IMR-90 (cell line): Measurements from ENCODE around the gene CCPG1. TPM values are rescaled to one million over a fixed set of nuclear protein-coding genes. Genes with fewer than 3 reads are reported as not detected.
A peak's percentile ranks its signal among the peaks of the same experiment; 100 is the strongest.

ENCODE experiments used
- ATAC-seq: fragments of 200-7000 bp; cut with Tn5 transposase; 2 replicates; pipeline ENCODE4 v1.9.1; 2020; ENCODE audit warnings: low read depth, mild to moderate bottlenecking, moderate library complexity
- BruUV-seq: library from RNA; stranded (reverse); fragments of 400-500 nt; replicated peaks from 2 replicates; lab custom pipeline; 2021; lab: Mats Ljungman, UMichigan
- CTCF ChIA-PET: fragments of 300-600 bp; formaldehyde crosslinking; extraction: SDS; loops from one replicate; lab custom pipeline; 2021; ENCODE audit warnings: antibody characterized with exemption; lab: Yijun Ruan, JAX
- POLR2A ChIA-PET: fragments of 300-600 bp; sonication (Branson Sonifier 250); formaldehyde crosslinking; loops from one replicate; lab custom pipeline; 2022; ENCODE audit warnings: antibody characterized with exemption; ENCODE audit not compliant: unreplicated experiment; lab: Charles Lee
- DNase-seq: peaks from one replicate; pipeline ENCODE4 v3.0.0; 2013
- H2AFZ ChIP-seq: replicated peaks from 2 replicates; pipeline ENCODE3; 2013; ENCODE audit warnings: low read length, mild to moderate bottlenecking; ENCODE audit not compliant: poor library complexity
- H2AK5ac ChIP-seq: 2 replicates; pipeline ENCODE4 v1.6.1; 2013; ENCODE audit warnings: low read depth, low read length, inconsistent platforms
- H2AK9ac ChIP-seq: replicated peaks from 2 replicates; pipeline ENCODE3; 2013; ENCODE audit warnings: mild to moderate bottlenecking, low read depth, low read length, moderate library complexity; ENCODE audit not compliant: poor library complexity
- H2BK120ac ChIP-seq: 2 replicates; pipeline ENCODE4 v1.6.1; 2013; ENCODE audit warnings: low read depth, low read length, inconsistent platforms
- H2BK15ac ChIP-seq: 3 replicates; pipeline ENCODE4 v1.6.1; 2013; ENCODE audit warnings: low read depth, low read length, inconsistent platforms
- H2BK20ac ChIP-seq: 2 replicates; pipeline ENCODE4 v1.6.1; 2013; ENCODE audit warnings: low read depth, mild to moderate bottlenecking, inconsistent platforms, low read length, moderate library complexity
- H2BK5ac ChIP-seq: 2 replicates; pipeline ENCODE4 v1.6.1; 2013; ENCODE audit warnings: mild to moderate bottlenecking, low read depth, low read length, inconsistent platforms; ENCODE audit not compliant: poor library complexity, severe bottlenecking
- H3K14ac ChIP-seq: replicated peaks from 2 replicates; pipeline ENCODE4 v1.6.1; 2013; ENCODE audit warnings: low read depth, low read length, inconsistent platforms
- H3K18ac ChIP-seq: 2 replicates; pipeline ENCODE4 v1.6.1; 2013; ENCODE audit warnings: low read depth, low read length, control low read depth
- H3K23ac ChIP-seq: 2 replicates; pipeline ENCODE4 v1.6.1; 2013; ENCODE audit warnings: low read depth, low read length, inconsistent platforms
- H3K27ac ChIP-seq: 2 replicates; pipeline ENCODE4 v1.5.1; 2013; ENCODE audit warnings: mild to moderate bottlenecking, control low read depth, low read length; ENCODE audit not compliant: insufficient read depth
- H3K27me3 ChIP-seq: 2 replicates; pipeline ENCODE4 v1.6.1; 2013; ENCODE audit warnings: low read length; ENCODE audit not compliant: control insufficient read depth, insufficient read depth
- H3K36me3 ChIP-seq: 2 replicates; pipeline ENCODE4 v1.6.1; 2013; ENCODE audit warnings: low read length, mixed read lengths; ENCODE audit not compliant: control insufficient read depth, insufficient read depth
- H3K4ac ChIP-seq: 2 replicates; pipeline ENCODE4 v1.6.1; 2013; ENCODE audit warnings: low read depth, low read length, inconsistent platforms
- H3K4me1 ChIP-seq: 2 replicates; pipeline ENCODE4 v1.6.1; 2013; ENCODE audit warnings: low read length, mixed read lengths; ENCODE audit not compliant: control insufficient read depth, insufficient read depth
- H3K4me2 ChIP-seq: 2 replicates; pipeline ENCODE4 v1.6.1; 2013; ENCODE audit warnings: low read depth, mild to moderate bottlenecking, control low read depth, low read length, moderate library complexity
- H3K4me3 ChIP-seq: 2 replicates; pipeline ENCODE4 v1.5.1; 2013; ENCODE audit warnings: low read depth, mild to moderate bottlenecking, control low read depth, low read length, moderate library complexity; ENCODE audit not compliant: insufficient read depth
- H3K56ac ChIP-seq: 2 replicates; pipeline ENCODE4 v1.6.1; 2013; ENCODE audit warnings: low read length, inconsistent platforms; ENCODE audit not compliant: insufficient read depth; ENCODE audit errors: extremely low read depth
- H3K79me1 ChIP-seq, 2 experiments: 2 replicates each; pipeline ENCODE4 v1.6.1; 2013; ENCODE audit warnings: low read length in 2 of 2, inconsistent platforms in 1 of 2, low read depth in 1 of 2
- H3K9ac ChIP-seq: 2 replicates; pipeline ENCODE4 v1.6.1; 2013; ENCODE audit warnings: low read depth, low read length, control low read depth
- H3K9me1 ChIP-seq: 2 replicates; pipeline ENCODE4 v1.6.1; 2013; ENCODE audit warnings: low read length, inconsistent platforms; ENCODE audit not compliant: insufficient read depth
- H3K9me3 ChIP-seq: 2 replicates; pipeline ENCODE4 v1.6.1; 2013; ENCODE audit warnings: low read length; ENCODE audit not compliant: control insufficient read depth, insufficient read depth
- H4K20me1 ChIP-seq: 2 replicates; pipeline ENCODE4 v1.6.1; 2013; ENCODE audit warnings: low read length, inconsistent platforms; ENCODE audit not compliant: insufficient read depth
- H4K5ac ChIP-seq: 2 replicates; pipeline ENCODE4 v1.6.1; 2013; ENCODE audit warnings: mild to moderate bottlenecking, low read depth, low read length, control low read depth
- H4K8ac ChIP-seq, 2 experiments: 2 replicates each; pipeline ENCODE4 v1.6.1; 2013; ENCODE audit warnings: low read depth in 2 of 2, low read length in 2 of 2, control low read depth in 1 of 2, inconsistent platforms in 1 of 2
- H4K91ac ChIP-seq: 2 replicates; pipeline ENCODE4 v1.6.1; 2013; ENCODE audit warnings: low read depth, low read length, inconsistent platforms; ENCODE audit not compliant: insufficient read depth
- BHLHE40 ChIP-seq: fragments of 150-350 bp; IDR thresholded peaks from 2 replicates; pipeline ENCODE4 v1.6.1; 2016; ENCODE audit warnings: mild to moderate bottlenecking, low read depth, low read length
- CEBPB ChIP-seq: IDR thresholded peaks from 2 replicates; pipeline ENCODE4 v1.6.1; 2012; ENCODE audit warnings: low read depth, low read length, improper control_type of control experiment
- CHD1 ChIP-seq: IDR thresholded peaks from 2 replicates; pipeline ENCODE4 v1.6.1; 2012; ENCODE audit warnings: low read depth, low read length, improper control_type of control experiment
- CTCF ChIP-seq: conservative IDR thresholded peaks from 2 replicates; pipeline ENCODE4 v1.5.1; 2012; ENCODE audit warnings: mild to moderate bottlenecking, low read depth, low read length, improper control_type of control experiment
- ELK1 ChIP-seq: fragments of 150-350 bp; IDR thresholded peaks from 2 replicates; pipeline ENCODE4 v1.6.1; 2016; ENCODE audit warnings: low read depth, mild to moderate bottlenecking, low read length, moderate library complexity, borderline replicate concordance
- MAFK ChIP-seq: IDR thresholded peaks from 2 replicates; pipeline ENCODE4 v1.6.1; 2012; ENCODE audit warnings: low read depth, low read length, improper control_type of control experiment
- NFE2L2 ChIP-seq: fragments of 150-350 bp; IDR thresholded peaks from 2 replicates; pipeline ENCODE4 v1.6.1; 2016; ENCODE audit warnings: low read depth, mild to moderate bottlenecking, low read length
- POLR2A ChIP-seq: IDR thresholded peaks from 2 replicates; pipeline ENCODE4 v1.6.1; 2012; ENCODE audit warnings: mild to moderate bottlenecking, low read depth, low read length
- RCOR1 ChIP-seq: IDR thresholded peaks from 2 replicates; pipeline ENCODE4 v1.6.1; 2012; ENCODE audit warnings: mild to moderate bottlenecking, low read length, improper control_type of control experiment; ENCODE audit not compliant: insufficient replicate concordance
- RFX5 ChIP-seq: IDR thresholded peaks from 2 replicates; pipeline ENCODE4 v1.8.0; 2012; ENCODE audit warnings: low read depth, mild to moderate bottlenecking, low read length, moderate library complexity
- SMC3 ChIP-seq: fragments of 150-350 bp; IDR thresholded peaks from 2 replicates; pipeline ENCODE4 v1.6.1; 2016; ENCODE audit warnings: low read depth, mild to moderate bottlenecking, antibody characterized with exemption, low read length, moderate library complexity
- USF2 ChIP-seq: fragments of 150-350 bp; IDR thresholded peaks from 2 replicates; pipeline ENCODE4 v1.6.1; 2017; ENCODE audit warnings: mild to moderate bottlenecking, antibody characterized with exemption, low read length, low read depth
- WGBS, 2 experiments: methylation state at CpG; one replicate each; pipeline versions ENCODE4 v1.1.5 to v1.1.7; 2013; ENCODE audit warnings: missing lambda C conversion rate in 2 of 2; ENCODE audit not compliant: insufficient read length in 1 of 2; ENCODE audit errors: extremely low coverage in 2 of 2; 5-methylcytosine and 5-hydroxymethylcytosine counted together
- dilution Hi-C: fragments of 300-500 bp; cut with HindIII; formaldehyde crosslinking; loops from one replicate; pipeline ENCODE4 v1.14.3; 2018; ENCODE audit warnings: low sequenced_read_pairs; ENCODE audit not compliant: unreplicated experiment
- in situ Hi-C: fragments of 300-500 bp; cut with MboI; formaldehyde crosslinking; loops from 3 replicates; pipeline ENCODE4 v1.14.3; 2019; ENCODE audit warnings: low sequenced_read_pairs, inconsistent platforms, mixed read lengths
- intact Hi-C: fragments of 100-400 bp; cut with micrococcal nuclease; formaldehyde crosslinking; loops from 2 replicates; pipeline ENCODE4 v1.10.0; 2022
- polyA plus RNA-seq, 3 experiments: library from polyadenylated mRNA; depleted of rRNA; stranded (reverse); fragments of >200 nt; gene quantifications; 2 replicates each; pipeline ENCODE4 v1.2.3, GENCODE V29; 2012; ENCODE audit warnings: low replicate concordance in 1 of 3
- total RNA-seq: library from RNA; depleted of rRNA; stranded (reverse); fragments of >200 nt; gene quantifications from 2 replicates; pipeline ENCODE4 v1.2.3, GENCODE V29; 2012

Gene CCPG1
- total and polyA plus RNA-seq, 2 of the 4 experiments (the other 2 are of a cell fraction): 11.4 to 14.3 TPM

GRCh38 chr15:55337160-55337559, 71.0 kb downstream of the CCPG1 start:
- H2AK9ac ChIP-seq: no peak overlapping the region
- H3K27me3 ChIP-seq: no peaks in the 10 kb centered on the region
- no peak overlapping the region; the same call in 1 of the 2 replicates for H2AK5ac ChIP-seq
- no peak overlapping the region for H3K23ac ChIP-seq
- no peak overlapping the region for H3K4me3 ChIP-seq
- no peaks in the 10 kb centered on the region for H4K20me1 ChIP-seq
- H4K91ac ChIP-seq: no peak overlapping the region
- H3K9ac ChIP-seq: no peak overlapping the region
- TF ChIP-seq CHD1 (no peak), SMC3 (no peak), ELK1 (no peak), POLR2A (no peak), RFX5 (no peak), CEBPB (no peak), MAFK (no peak), BHLHE40 (no peak), NFE2L2 (no peak), USF2 (no peak), RCOR1 (no peak), CTCF (no peak)
- H2AFZ ChIP-seq: no peak overlapping the region
- no peak overlapping the region for H2BK120ac ChIP-seq
- no peaks in the 10 kb centered on the region for H3K9me3 ChIP-seq
- CTCF ChIA-PET: no interaction called here
- H3K56ac ChIP-seq: no peak overlapping the region
- WGBS, 2 experiments: 80% methylated on average over 1 of the region's 1 CpG; no CpG with 5 or more reads in 1 of the 2 experiments
- H3K79me1 ChIP-seq: no peaks in the 10 kb centered on the region; a peak in 1 of 4 replicates
- H2BK5ac ChIP-seq: no peak overlapping the region
- POLR2A ChIA-PET: no interaction called here
- BruUV-seq: no TSS peak
- H3K9me1 ChIP-seq: no peaks in the 10 kb centered on the region
- no peak overlapping the region for H3K27ac ChIP-seq
- H2BK20ac ChIP-seq: no peak overlapping the region
- H3K4me2 ChIP-seq: no peak overlapping the region
- no peak overlapping the region for H3K4ac ChIP-seq
- H4K8ac ChIP-seq: no peak overlapping the region
- H3K4me1 ChIP-seq: no peaks in the 10 kb centered on the region; the same call in 1 of the 2 replicates
- DNase-seq (no peak), ATAC-seq (0 out of 2 replicates have a peak, but pooled peaks have one; percentile 11)
- H3K36me3 ChIP-seq: peaks cover 13% of the 10 kb centered on the region
- intact Hi-C loops (no loop called here), dilution Hi-C loops (no loop called here), in situ Hi-C loops (no loop called here)
- no peak overlapping the region for H2BK15ac ChIP-seq
- H4K5ac ChIP-seq: no peak overlapping the region
- no peak overlapping the region for H3K18ac ChIP-seq
- H3K14ac ChIP-seq: no peak overlapping the region
